H9 (cell line): ENCODE data around the gene KAZN. TPM values are rescaled to one million over a fixed set of nuclear protein-coding genes. Genes with fewer than 3 reads are reported as not detected.

Experiments
- DNase-seq: peaks from one replicate; pipeline ENCODE4 v3.0.0-alpha.2; 2017
- H2AFZ ChIP-seq: one replicate; pipeline ENCODE4 v1.6.1; 2013; ENCODE audit warnings: mild to moderate bottlenecking, low read length, control low read depth, moderate library complexity
- H2AK5ac ChIP-seq: 2 replicates; pipeline ENCODE4 v1.6.1; 2013; ENCODE audit warnings: low read length, control low read depth, mixed read lengths; ENCODE audit not compliant: insufficient read length
- H2BK120ac ChIP-seq: one replicate; pipeline ENCODE4 v1.6.1; 2013; ENCODE audit warnings: low read depth, mild to moderate bottlenecking, low read length, control low read depth, inconsistent platforms; ENCODE audit not compliant: poor library complexity, severe bottlenecking
- H2BK12ac ChIP-seq: 2 replicates; pipeline ENCODE4 v1.6.1; 2013; ENCODE audit warnings: low read length, control low read depth, mixed read lengths, low read depth; ENCODE audit not compliant: insufficient read length
- H2BK15ac ChIP-seq: 2 replicates; pipeline ENCODE4 v1.6.1; 2013; ENCODE audit warnings: low read depth, low read length, control low read depth
- H2BK20ac ChIP-seq: one replicate; pipeline ENCODE4 v1.6.1; 2013; ENCODE audit warnings: low read depth, mild to moderate bottlenecking, low read length, control low read depth, inconsistent platforms; ENCODE audit not compliant: poor library complexity, severe bottlenecking
- H2BK5ac ChIP-seq: 2 replicates; pipeline ENCODE4 v1.6.1; 2013; ENCODE audit warnings: low read length, control low read depth, mixed read lengths; ENCODE audit not compliant: insufficient read length
- H3K14ac ChIP-seq: 2 replicates; pipeline ENCODE4 v1.6.1; 2013; ENCODE audit warnings: low read length, control low read depth; ENCODE audit not compliant: insufficient read depth
- H3K18ac ChIP-seq: 2 replicates; pipeline ENCODE4 v1.6.1; 2013; ENCODE audit warnings: low read depth, mild to moderate bottlenecking, mixed read lengths, low read length, control low read depth; ENCODE audit not compliant: insufficient read length
- H3K23ac ChIP-seq: 2 replicates; pipeline ENCODE4 v1.6.1; 2013; ENCODE audit warnings: low read length, control low read depth, mixed read lengths, low read depth; ENCODE audit not compliant: insufficient read length
- H3K23me2 ChIP-seq: 2 replicates; pipeline ENCODE4 v1.6.1; 2013; ENCODE audit warnings: low read depth, mild to moderate bottlenecking, mixed read lengths, low read length, control low read depth; ENCODE audit not compliant: insufficient read length, poor library complexity, severe bottlenecking
- H3K27ac ChIP-seq: 2 replicates; pipeline ENCODE4 v1.5.1; 2013; ENCODE audit warnings: low read length, control low read depth, mixed read lengths, low read depth; ENCODE audit not compliant: insufficient read length
- H3K27me3 ChIP-seq: 2 replicates; pipeline ENCODE4 v1.6.1; 2013; ENCODE audit warnings: low read length, control low read depth, inconsistent platforms; ENCODE audit not compliant: insufficient read depth
- H3K4ac ChIP-seq: 2 replicates; pipeline ENCODE4 v1.6.1; 2013; ENCODE audit warnings: low read depth, mild to moderate bottlenecking, control low read depth, inconsistent platforms, low read length, moderate library complexity
- H3K4me1 ChIP-seq: 2 replicates; pipeline ENCODE4 v1.6.1; 2013; ENCODE audit warnings: low read length, control low read depth, inconsistent platforms; ENCODE audit not compliant: insufficient read depth
- H3K4me2 ChIP-seq: 2 replicates; pipeline ENCODE4 v1.6.1; 2013; ENCODE audit warnings: low read length, control low read depth, mixed read lengths; ENCODE audit not compliant: insufficient read length, insufficient read depth
- H3K56ac ChIP-seq: 2 replicates; pipeline ENCODE4 v1.6.1; 2013; ENCODE audit warnings: low read depth, mild to moderate bottlenecking, mixed read lengths, low read length, control low read depth; ENCODE audit not compliant: insufficient read length
- H3K79me1 ChIP-seq: 2 replicates; pipeline ENCODE4 v1.6.1; 2013; ENCODE audit warnings: low read depth, mild to moderate bottlenecking, moderate library complexity, low read length, control low read depth, inconsistent platforms; ENCODE audit not compliant: insufficient read depth, poor library complexity, severe bottlenecking
- H3K79me2 ChIP-seq: 2 replicates; pipeline ENCODE4 v1.6.1; 2013; ENCODE audit warnings: low read length, control low read depth, inconsistent platforms; ENCODE audit not compliant: insufficient read depth
- H3K9ac ChIP-seq: 2 replicates; pipeline ENCODE4 v1.6.1; 2013; ENCODE audit warnings: low read length, control low read depth, mixed read lengths; ENCODE audit not compliant: insufficient read length; ENCODE audit errors: extremely low read depth
- H3K9me3 ChIP-seq: one replicate; pipeline ENCODE4 v1.6.1; 2013; ENCODE audit warnings: low read depth, low read length, inconsistent platforms; ENCODE audit not compliant: control insufficient read depth
- H3T11ph ChIP-seq: one replicate; pipeline ENCODE4 v1.6.1; 2013; ENCODE audit warnings: mild to moderate bottlenecking, low read length, control low read depth, inconsistent platforms
- H4K20me1 ChIP-seq: one replicate; pipeline ENCODE4 v1.6.1; 2013; ENCODE audit not compliant: control insufficient read depth, insufficient read length, insufficient read depth
- H4K5ac ChIP-seq: 2 replicates; pipeline ENCODE4 v1.6.1; 2013; ENCODE audit warnings: low read depth, mild to moderate bottlenecking, mixed read lengths, low read length, control low read depth; ENCODE audit not compliant: insufficient read length
- H4K8ac ChIP-seq: replicated peaks from 2 replicates; pipeline ENCODE4 v1.6.1; 2013; ENCODE audit warnings: low read length, control low read depth, mixed read lengths, low read depth; ENCODE audit not compliant: insufficient read length
- H4K91ac ChIP-seq: 2 replicates; pipeline ENCODE4 v1.6.1; 2013; ENCODE audit warnings: low read depth, mild to moderate bottlenecking, moderate library complexity, mixed read lengths, low read length, control low read depth; ENCODE audit not compliant: insufficient read length
- H3K27ac Mint-ChIP-seq, 3 experiments: 2 replicates in 2 of 3; 3 replicates in 1 of 3; pipeline ENCODE4 v1.8.0; 2020 to 2021; ENCODE audit warnings: mixed read lengths in 3 of 3, mild to moderate bottlenecking in 1 of 3, moderate library complexity in 1 of 3
- H3K27me3 Mint-ChIP-seq: 2 replicates; pipeline ENCODE4 v1.8.0; 2021; ENCODE audit warnings: low read depth, mild to moderate bottlenecking, moderate library complexity, mixed read lengths
- H3K36me3 Mint-ChIP-seq, 3 experiments: 2 replicates in 2 of 3; 3 replicates in 1 of 3; pipeline ENCODE4 v1.8.0; 2020 to 2021; ENCODE audit warnings: low read depth in 3 of 3, mixed read lengths in 3 of 3; ENCODE audit not compliant: insufficient read depth in 1 of 3
- H3K4me1 Mint-ChIP-seq, 2 experiments: 2 replicates each; pipeline ENCODE4 v1.8.0; 2020; ENCODE audit warnings: mixed read lengths in 2 of 2
- H3K4me3 Mint-ChIP-seq, 2 experiments: 2 replicates in 1 of 2; 3 replicates in 1 of 2; pipeline ENCODE4 v1.8.0; 2020 to 2021; ENCODE audit warnings: mild to moderate bottlenecking in 2 of 2, mixed read lengths in 2 of 2, moderate library complexity in 1 of 2
- H3K9me3 Mint-ChIP-seq, 2 experiments: 2 replicates in 1 of 2; 3 replicates in 1 of 2; pipeline ENCODE4 v1.8.0; 2020; ENCODE audit warnings: mild to moderate bottlenecking in 2 of 2, mixed read lengths in 2 of 2, moderate library complexity in 1 of 2
- CTCF ChIP-seq: fragments of 200-600 bp; sonication (generic); conservative IDR thresholded peaks from 3 replicates; pipeline ENCODE4 v1.8.0; 2021; ENCODE audit warnings: antibody characterized with exemption, mild to moderate bottlenecking
- WGBS: extraction: QIAGEN DNeasy Blood & Tissue Kit; methylation state at CpG from one replicate; pipeline ENCODE4 v1.1.7; 2013; ENCODE audit warnings: missing lambda C conversion rate, low lambda C conversion rate, mixed read lengths; ENCODE audit not compliant: insufficient read length; ENCODE audit errors: extremely low coverage; 5-methylcytosine and 5-hydroxymethylcytosine counted together
- total RNA-seq: library from RNA; stranded (reverse); gene quantifications from 2 replicates; pipeline ENCODE4 v1.2.1, GENCODE V29; 2021

The KAZN gene
- total RNA-seq, 1 experiment from 2014 or later = 7.6 TPM

GRCh38 chr1:14945132-14946010 is 346.9 kb downstream of the KAZN start:
- H3K56ac ChIP-seq = no peak overlapping the region
- Mint-ChIP-seq H3K27ac (peak overlapping the region in 1 of 3 experiments; percentile 93; a peak in 1 of 7 replicates), H3K27me3 (no peaks in the 10 kb centered on the region; the same call in 1 of the 2 replicates), H3K4me1 (peaks cover 35 to 58% of the 10 kb centered on the region in 2 experiments), H3K4me3 (peak overlapping the region in 1 of 2 experiments; percentile 20; a peak in 1 of 5 replicates), H3K36me3 (no peaks in the 10 kb centered on the region), H3K9me3 (no peaks in the 10 kb centered on the region; a peak in 1 of 5 replicates)
- no peak overlapping the region for H2BK120ac ChIP-seq
- no peaks in the 10 kb centered on the region for H3K79me2 ChIP-seq
- no peak overlapping the region for H4K8ac ChIP-seq
- no peak overlapping the region for H2AK5ac ChIP-seq
- H3K9me3 ChIP-seq = no peaks in the 10 kb centered on the region
- H2BK20ac ChIP-seq = no peak overlapping the region
- H3K27ac ChIP-seq = no peak overlapping the region
- no peak overlapping the region for H2BK5ac ChIP-seq
- H2BK15ac ChIP-seq = no peak overlapping the region
- no peak overlapping the region for H4K5ac ChIP-seq
- TF ChIP-seq CTCF = no peak
- no peak overlapping the region for H2BK12ac ChIP-seq
- H4K91ac ChIP-seq = no peak overlapping the region
- no peak overlapping the region for H2AFZ ChIP-seq
- H3K23me2 ChIP-seq = no peaks in the 10 kb centered on the region
- H3K9ac ChIP-seq = no peak overlapping the region
- no peaks in the 10 kb centered on the region for H3K27me3 ChIP-seq
- H3K23ac ChIP-seq = no peak overlapping the region
- H3T11ph ChIP-seq = no peak overlapping the region
- H3K4ac ChIP-seq = no peak overlapping the region
- DNase-seq = no peak
- no peak overlapping the region for H3K14ac ChIP-seq
- H3K4me2 ChIP-seq = no peak overlapping the region
- WGBS = no CpG with 5 or more reads among the region's 26 CpGs
- H3K4me1 ChIP-seq = peaks cover 4% of the 10 kb centered on the region; the same call in 1 of the 2 replicates
- no peak overlapping the region for H3K18ac ChIP-seq
- no peaks in the 10 kb centered on the region for H3K79me1 ChIP-seq
- no peaks in the 10 kb centered on the region for H4K20me1 ChIP-seq
